ENCODE data around the gene HOXB3.

HOXB3 gene

DNA sequence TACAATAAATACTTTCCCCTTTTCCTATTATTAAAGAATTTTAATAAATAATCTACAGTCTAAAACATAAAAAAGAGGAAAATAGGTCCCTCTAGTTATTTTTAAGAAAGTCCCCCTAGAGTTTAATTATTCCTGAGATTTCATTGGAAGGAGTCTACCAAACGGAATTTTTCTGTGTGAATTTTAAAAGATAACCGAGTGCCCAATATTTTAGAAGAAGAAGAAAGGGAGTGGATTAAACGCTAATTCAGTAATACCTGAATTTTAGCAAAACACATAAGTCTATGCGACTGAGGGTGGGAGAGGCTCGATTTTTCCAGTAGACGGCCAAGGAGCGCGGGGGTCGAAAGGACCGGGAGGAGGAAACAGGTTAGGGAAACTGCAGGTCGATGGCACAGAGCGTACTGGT lies 47.3 kb downstream of the HOXB3 start:
- Histone ChIP-seq H3K36me3 (ENCODE audit: insufficient read depth, low read length) (no peaks in the 10 kb centered on the region), H3K4me1 (ENCODE audit: insufficient read depth, low read length, severe bottlenecking) (no peaks in the 10 kb centered on the region), H3K79me2 (ENCODE audit: insufficient read depth, low read length) (no peaks in the 10 kb centered on the region), H3K27me3 (ENCODE audit: insufficient read depth, low read length) (no peaks in the 10 kb centered on the region), H3K9me3 (ENCODE audit: low read length) (no peaks in the 10 kb centered on the region), H3K9me2 (ENCODE audit: low read depth, low read length) (no peaks in the 10 kb centered on the region), H3K9ac (ENCODE audit: low read length) (no peak overlapping the region), H3K4me3 (ENCODE audit: low read depth, low read length, poor library complexity, severe bottlenecking) (no peak overlapping the region), H3K4me2 (ENCODE audit: low read length) (no peak overlapping the region), H4K20me1 (ENCODE audit: insufficient read depth, low read length) (no peaks in the 10 kb centered on the region), H3F3A (ENCODE audit: insufficient read depth, low read length) (no peaks in the 10 kb centered on the region), H3K27ac (ENCODE audit: low read depth, low read length, poor library complexity, severe bottlenecking) (no peak overlapping the region), H2AFZ (ENCODE audit: low read length) (no peak overlapping the region)
- no peak for TF ChIP-seq EZH2 (IDR thresholded peaks at IDR 0.05; ENCODE audit: borderline replicate concordance, low read length)
- TF ChIP-seq, protein P1, sequence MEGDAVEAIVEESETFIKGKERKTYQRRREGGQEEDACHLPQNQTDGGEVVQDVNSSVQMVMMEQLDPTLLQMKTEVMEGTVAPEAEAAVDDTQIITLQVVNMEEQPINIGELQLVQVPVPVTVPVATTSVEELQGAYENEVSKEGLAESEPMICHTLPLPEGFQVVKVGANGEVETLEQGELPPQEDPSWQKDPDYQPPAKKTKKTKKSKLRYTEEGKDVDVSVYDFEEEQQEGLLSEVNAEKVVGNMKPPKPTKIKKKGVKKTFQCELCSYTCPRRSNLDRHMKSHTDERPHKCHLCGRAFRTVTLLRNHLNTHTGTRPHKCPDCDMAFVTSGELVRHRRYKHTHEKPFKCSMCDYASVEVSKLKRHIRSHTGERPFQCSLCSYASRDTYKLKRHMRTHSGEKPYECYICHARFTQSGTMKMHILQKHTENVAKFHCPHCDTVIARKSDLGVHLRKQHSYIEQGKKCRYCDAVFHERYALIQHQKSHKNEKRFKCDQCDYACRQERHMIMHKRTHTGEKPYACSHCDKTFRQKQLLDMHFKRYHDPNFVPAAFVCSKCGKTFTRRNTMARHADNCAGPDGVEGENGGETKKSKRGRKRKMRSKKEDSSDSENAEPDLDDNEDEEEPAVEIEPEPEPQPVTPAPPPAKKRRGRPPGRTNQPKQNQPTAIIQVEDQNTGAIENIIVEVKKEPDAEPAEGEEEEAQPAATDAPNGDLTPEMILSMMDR (IDR thresholded peaks at IDR 0.05; ENCODE audit: low read length) = no peak

DNA sequence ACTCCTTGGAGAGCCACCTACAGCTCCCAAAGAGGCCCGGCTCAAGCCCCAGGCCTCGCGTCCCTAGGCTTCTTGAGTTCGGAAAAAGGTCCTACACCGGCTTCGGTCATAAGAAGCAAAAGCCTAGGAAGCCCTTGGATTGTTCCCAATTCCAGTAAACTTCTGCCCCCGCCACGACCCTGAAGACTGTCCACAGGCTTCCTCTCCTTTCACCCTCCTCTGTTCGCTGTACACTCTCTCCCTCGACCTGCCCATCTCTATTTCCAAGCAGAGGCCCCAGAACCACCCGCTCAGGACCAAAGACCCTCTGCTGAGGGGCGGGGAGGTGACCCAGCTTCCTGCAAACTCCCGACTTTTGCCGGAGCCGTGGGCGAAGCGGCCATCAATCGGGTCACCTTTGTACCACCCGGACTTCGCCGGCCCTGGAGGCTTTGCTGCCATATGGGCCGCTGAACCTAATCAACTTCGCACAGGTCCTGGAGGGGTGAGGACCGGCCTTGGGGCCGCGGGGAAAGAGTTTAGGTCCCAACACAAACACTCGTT lies 47.9 kb downstream of the HOXB3 start:
- H3K27me3 ChIP-seq (ENCODE audit: insufficient read depth, low read length) = no peaks in the 10 kb centered on the region
- no peaks in the 10 kb centered on the region for H3K9me3 ChIP-seq (ENCODE audit: low read length)
- no peaks in the 10 kb centered on the region for H3K4me1 ChIP-seq (ENCODE audit: insufficient read depth, low read length, severe bottlenecking)
- no peaks in the 10 kb centered on the region for H3K9me2 ChIP-seq (ENCODE audit: low read depth, low read length)
- H3K9ac ChIP-seq (ENCODE audit: low read length) = no peak overlapping the region
- no peak overlapping the region for H3K4me2 ChIP-seq (ENCODE audit: low read length)
- H3K36me3 ChIP-seq (ENCODE audit: insufficient read depth, low read length) = no peaks in the 10 kb centered on the region
- H3K27ac ChIP-seq (ENCODE audit: low read depth, low read length, poor library complexity, severe bottlenecking) = no peak overlapping the region
- no peak overlapping the region for H2AFZ ChIP-seq (ENCODE audit: low read length)
- H4K20me1 ChIP-seq (ENCODE audit: insufficient read depth, low read length) = no peaks in the 10 kb centered on the region
- no peaks in the 10 kb centered on the region for H3K79me2 ChIP-seq (ENCODE audit: insufficient read depth, low read length)
- no peak for TF ChIP-seq EZH2 (IDR thresholded peaks at IDR 0.05; ENCODE audit: borderline replicate concordance, low read length)
- TF ChIP-seq, protein P1 (IDR thresholded peaks at IDR 0.05; ENCODE audit: low read length) = no peak
- H3F3A ChIP-seq (ENCODE audit: insufficient read depth, low read length) = no peaks in the 10 kb centered on the region
- H3K4me3 ChIP-seq (ENCODE audit: low read depth, low read length, poor library complexity, severe bottlenecking) = no peak overlapping the region

DNA sequence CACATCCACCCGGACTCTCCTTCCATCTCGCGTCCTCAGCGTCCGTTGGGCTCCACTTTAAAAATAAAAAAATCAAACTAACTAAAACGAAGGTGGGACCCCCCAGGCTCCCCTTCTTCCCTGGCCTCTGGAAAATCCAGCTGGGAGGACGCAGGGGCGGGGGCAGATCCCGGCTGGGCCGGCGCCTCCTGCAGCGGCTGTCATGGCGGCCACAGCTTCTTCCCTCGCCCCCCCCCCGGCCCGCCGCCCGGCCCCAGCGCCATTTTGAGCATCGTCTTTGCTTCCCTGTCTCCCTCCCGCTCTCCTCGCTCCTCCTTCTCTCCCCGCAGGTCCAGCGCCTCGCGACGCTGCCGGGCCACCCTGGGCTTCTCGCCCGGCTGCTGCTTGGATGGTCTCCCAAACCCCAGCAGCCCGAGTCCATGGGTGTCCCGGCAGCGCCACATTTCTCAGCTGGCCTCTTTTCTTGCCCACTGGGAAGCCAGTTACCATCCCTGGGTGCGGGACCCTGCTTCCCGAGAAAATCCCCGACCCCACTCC lies 48.4 kb downstream of the HOXB3 start:
- no peaks in the 10 kb centered on the region for H3K9me3 ChIP-seq (ENCODE audit: low read length)
- H2AFZ ChIP-seq (ENCODE audit: low read length) = no peak overlapping the region
- H3F3A ChIP-seq (ENCODE audit: insufficient read depth, low read length) = no peaks in the 10 kb centered on the region
- no peaks in the 10 kb centered on the region for H4K20me1 ChIP-seq (ENCODE audit: insufficient read depth, low read length)
- H3K27me3 ChIP-seq (ENCODE audit: insufficient read depth, low read length) = no peaks in the 10 kb centered on the region
- H3K79me2 ChIP-seq (ENCODE audit: insufficient read depth, low read length) = no peaks in the 10 kb centered on the region
- H3K4me3 ChIP-seq (ENCODE audit: low read depth, low read length, poor library complexity, severe bottlenecking) = no peak overlapping the region
- TF ChIP-seq, protein P1 (IDR thresholded peaks at IDR 0.05; ENCODE audit: low read length) = no peak
- TF ChIP-seq EZH2 (IDR thresholded peaks at IDR 0.05; ENCODE audit: borderline replicate concordance, low read length) = no peak
- H3K27ac ChIP-seq (ENCODE audit: low read depth, low read length, poor library complexity, severe bottlenecking) = no peak overlapping the region
- H3K36me3 ChIP-seq (ENCODE audit: insufficient read depth, low read length) = no peaks in the 10 kb centered on the region
- H3K4me2 ChIP-seq (ENCODE audit: low read length) = no peak overlapping the region
- H3K9me2 ChIP-seq (ENCODE audit: low read depth, low read length) = no peaks in the 10 kb centered on the region
- H3K9ac ChIP-seq (ENCODE audit: low read length) = no peak overlapping the region
- no peaks in the 10 kb centered on the region for H3K4me1 ChIP-seq (ENCODE audit: insufficient read depth, low read length, severe bottlenecking)
